Smooth muscle cell of the brain vasculature (primary cell): Measurements from ENCODE around the gene SLC41A2.
"Not testable (repeated sequence)": the region's sequence is repeated elsewhere in the genome, so short reads cannot be mapped to it uniquely, and the experiment has no call there.

ENCODE experiments used
- DNase-seq: peaks from one replicate; pipeline ENCODE4 v3.0.0-alpha.2; 2012; ENCODE audit warnings: low read depth, low spot score

The SLC41A2 gene, protein sequence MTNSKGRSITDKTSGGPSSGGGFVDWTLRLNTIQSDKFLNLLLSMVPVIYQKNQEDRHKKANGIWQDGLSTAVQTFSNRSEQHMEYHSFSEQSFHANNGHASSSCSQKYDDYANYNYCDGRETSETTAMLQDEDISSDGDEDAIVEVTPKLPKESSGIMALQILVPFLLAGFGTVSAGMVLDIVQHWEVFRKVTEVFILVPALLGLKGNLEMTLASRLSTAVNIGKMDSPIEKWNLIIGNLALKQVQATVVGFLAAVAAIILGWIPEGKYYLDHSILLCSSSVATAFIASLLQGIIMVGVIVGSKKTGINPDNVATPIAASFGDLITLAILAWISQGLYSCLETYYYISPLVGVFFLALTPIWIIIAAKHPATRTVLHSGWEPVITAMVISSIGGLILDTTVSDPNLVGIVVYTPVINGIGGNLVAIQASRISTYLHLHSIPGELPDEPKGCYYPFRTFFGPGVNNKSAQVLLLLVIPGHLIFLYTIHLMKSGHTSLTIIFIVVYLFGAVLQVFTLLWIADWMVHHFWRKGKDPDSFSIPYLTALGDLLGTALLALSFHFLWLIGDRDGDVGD

DNA sequence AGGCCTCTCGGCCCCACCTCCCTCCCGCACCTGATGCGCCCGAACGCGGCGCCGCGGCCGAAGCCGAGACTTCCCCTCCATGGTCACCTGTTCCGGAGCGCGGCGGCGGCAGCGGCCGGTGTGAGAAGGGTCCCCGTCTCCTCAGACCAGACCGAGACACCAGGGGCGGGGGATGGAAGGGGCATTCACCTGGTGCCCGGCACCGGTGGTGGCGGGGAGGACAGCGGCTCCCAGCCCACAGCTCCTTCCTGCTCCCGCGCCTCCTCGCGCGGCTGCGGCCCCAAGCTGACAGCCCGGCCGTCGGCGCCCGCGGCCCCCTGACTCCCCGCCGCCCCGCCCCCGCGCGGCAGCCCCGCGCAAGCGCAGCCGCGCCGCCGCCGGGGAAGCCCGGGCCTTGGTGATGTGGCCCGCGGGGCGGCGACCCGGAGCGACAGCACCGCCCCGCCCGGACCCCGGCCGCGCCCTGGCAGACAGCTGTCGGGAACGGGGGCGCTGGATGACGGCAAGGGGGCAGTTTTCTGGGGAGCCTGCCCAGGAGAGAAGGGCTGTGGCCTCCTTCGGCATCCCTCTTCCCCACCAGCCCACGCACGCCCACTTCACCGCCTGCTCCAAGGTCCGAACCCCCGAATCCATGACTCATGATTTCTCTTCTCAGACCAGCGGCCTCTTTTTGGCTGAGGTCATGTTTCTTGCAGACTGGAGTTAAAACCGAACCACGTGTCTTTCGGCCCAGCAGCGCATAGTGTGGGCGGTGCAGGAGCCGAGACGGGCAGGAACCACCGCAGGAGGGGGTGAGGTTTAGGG lies at the start of gene SLC41A2:
TSS of gene SLC41A2 (minus strand) at position 290 of the 804 bp plus-strand sequence. CDS start 29,763 bp downstream, outside the sequence.
- DNase-seq = no peak

DNA sequence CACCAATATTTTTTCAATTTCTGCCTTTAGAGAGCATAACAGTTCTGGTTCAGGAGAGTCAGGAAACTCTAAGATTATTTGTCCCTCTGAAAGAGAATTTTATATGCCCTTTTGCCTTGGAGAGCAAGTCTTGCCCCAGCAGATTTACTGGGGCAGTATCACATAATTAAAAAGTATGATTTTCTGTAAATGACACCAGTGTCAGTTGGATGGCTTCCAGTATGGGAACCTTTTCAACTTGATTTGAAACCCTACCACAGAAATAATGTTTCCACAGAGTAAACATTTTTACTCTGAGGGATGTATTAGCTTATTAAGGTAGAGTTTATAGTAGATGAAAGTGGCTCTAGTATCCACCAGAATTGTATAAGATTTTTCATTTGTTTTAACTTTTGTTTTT lies 43.4 kb upstream of the SLC41A2 start:
- no peak for DNase-seq

DNA sequence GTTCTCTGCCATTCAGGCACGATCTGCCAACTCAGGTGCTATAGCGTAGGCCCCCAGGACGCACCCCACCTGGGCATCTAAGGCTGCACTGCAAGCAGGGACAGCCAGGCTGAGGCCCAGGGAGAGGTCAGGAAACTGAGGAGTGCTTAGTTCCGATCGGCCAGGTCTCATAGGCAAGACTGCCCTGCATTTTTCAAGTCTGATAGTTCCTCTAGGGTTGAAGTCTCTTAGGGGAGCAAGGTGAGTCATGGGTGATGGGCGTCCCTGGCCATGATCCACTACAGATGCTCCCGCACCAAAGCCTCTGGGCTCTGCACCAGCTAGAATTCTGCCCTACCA lies 41.2 kb upstream of the SLC41A2 start:
- DNase-seq = no peak

DNA sequence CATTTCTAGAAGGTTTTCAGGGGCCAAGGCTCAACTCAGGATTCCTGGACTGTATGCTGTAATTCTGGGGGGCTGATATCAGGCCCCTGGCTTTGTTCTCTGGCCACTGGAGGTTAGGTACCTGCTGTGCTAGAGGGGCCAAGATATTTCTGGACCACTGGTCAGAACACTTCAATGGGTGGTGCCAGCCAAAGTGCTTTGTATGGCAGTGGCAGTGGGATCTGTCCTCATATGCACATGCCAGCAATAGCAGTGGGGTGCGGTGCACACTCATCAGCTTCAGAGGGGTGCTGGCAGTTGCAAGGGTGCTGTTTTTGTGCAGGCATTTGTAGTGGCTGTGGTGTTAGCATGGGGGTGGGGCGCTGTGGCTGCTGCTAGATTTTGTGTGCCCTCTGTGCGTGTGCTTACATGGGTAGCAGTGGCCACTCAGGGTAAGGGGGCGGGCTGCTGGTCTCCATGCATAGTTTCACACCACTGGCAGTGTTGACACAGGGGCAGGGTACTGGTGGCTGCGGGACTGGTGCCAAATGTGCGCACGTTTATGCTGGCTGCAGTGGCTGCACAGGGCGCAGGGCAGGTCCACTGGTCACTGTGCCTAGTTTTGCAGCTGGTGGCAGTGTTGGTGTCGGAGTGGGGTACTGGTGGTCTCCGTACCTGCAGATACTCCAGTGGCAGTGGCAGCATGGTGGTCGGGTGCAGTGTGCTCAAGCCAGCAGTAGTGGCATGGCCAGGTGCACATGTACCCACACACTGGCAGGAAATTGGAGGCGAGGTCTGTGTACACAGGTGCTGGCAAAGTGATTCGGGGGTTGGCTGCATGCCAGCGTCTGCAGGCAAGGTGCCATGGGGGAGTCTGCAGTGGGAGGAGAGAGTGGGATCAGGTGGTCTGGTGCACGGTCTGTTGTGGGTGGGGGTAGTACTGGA lies 40.6 kb upstream of the SLC41A2 start:
- no peak for DNase-seq

DNA sequence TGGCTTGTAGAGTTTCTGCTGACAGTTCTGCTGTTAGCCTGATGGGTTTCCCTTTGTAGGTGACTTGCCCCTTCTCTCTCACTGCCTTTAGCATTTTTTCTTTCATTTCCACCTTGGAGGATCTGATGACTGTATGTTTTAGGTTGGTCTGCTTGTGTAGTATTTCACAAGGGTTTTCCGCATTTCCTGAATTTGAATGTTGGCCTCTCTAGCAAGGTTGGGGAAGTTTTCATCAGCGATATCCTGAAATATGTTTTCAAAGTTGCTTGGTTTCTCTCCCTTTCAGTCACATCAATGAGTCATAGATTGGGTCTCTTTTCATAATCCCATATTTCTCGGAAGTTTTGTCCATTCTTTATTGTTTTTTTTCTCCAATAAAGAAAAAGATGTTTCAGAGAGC lies 39.5 kb upstream of the SLC41A2 start:
- DNase-seq = no peak

DNA sequence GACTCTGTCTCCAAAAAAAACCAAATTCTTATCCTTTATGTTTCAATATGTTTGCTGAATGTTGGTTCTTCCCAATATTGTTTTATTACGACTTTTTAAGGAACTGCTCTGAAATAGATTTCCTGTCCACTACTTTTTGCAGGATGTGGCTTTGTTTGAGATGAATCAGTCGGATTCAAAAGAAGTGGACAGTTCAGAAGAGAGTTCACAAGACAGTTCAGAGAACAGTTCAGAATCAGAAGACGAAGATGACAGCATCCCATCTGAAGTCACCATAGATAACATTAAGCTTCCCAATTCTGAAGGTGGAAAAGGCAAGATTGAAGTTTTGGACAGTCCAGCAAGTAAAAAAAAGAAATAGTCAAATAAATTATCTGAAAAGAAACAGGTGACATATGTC lies 36.2 kb upstream of the SLC41A2 start:
- DNase-seq = no peak

DNA sequence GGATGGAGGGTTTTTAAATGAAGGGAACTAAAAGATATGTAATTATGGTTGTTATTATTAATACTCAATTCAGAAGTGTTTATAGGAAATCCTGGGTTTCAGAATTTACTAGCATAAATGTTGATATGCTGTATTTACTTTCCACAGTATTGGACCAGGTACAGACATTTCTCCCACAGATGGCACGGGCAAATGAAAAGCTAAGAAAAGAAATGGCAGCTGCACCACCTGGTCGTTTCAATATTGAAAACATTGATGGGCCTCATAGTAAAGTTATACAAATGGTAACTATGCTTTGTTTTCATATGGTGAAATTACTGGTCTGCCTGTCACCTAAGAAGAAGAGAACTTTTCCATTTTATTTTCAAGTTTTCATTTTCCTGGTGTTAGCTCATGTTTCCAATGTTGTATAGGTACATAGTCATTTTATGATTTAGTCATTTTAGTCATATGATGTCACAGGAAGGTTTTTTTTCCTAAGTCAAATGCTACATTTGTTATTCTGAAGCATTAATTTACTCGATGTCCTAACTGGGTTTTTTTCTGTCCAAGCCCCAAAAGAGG lies 33.6 kb upstream of the SLC41A2 start:
- no peak for DNase-seq

DNA sequence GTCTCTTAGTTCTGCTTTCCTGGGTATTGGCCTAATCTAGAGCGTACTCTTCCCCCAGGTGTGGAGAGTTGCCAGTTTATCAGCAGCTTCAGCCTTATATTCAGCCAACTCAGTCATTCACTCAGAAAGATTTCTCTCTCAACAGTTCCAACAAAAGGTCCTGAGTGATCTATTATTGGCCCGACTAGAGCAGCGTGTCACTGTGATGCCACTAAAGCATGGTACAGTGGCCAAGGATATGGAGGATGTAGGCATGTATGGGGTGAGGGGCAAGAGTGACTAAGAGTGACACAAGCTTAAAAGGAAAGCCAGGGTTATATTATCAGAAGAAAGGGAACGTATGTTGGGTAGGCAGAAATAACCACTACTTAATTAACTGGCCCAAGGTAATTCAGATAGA lies 32.9 kb upstream of the SLC41A2 start:
- no peak for DNase-seq

DNA sequence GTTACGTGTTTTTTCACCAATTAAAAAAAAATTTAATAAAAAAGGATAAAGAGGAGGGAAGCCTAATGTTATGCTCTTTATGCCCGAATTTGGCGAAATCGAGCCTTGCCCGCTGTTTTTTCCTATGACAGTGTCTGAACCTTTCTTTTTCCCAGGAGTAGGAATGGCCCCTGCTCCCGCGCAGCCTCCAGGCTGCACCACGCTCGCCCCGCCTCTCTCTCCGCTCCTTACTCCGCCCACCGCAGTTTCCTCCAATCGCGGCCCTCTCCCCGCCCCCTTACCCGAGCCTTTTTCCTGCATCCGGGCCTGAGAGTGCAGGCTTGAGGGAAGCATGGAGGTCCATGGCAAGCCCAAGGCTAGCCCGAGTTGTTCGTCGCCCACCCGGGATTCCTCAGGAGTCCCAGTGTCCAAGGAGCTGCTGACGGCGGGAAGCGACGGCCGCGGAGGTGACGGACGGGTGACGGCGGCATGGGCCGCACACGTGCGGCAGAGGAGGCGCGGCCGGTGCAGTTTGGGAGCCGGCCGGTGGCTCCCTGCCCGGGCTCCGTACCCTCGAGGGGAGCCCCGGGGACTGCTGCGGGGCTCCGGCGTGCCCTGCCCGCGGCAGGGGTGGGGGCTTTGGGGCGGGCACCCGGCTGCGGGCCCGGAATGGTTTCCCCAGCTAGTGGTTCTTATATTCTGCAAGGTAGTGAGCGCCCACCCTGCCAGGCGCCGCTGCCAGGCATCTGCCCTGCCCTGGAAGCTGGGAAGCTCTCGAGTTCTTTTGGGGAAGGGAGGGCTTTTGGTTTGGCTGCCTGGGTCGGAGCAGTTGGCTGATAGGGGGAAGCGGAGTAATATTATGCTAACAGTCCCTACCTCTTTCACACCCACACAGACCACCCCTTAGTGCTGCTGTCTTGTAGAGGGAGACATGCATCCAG lies 28.2 kb upstream of the SLC41A2 start, which contains the start of gene NOPCHAP1:
TSS of gene NOPCHAP1 (plus strand) at position 295 of the 920 bp plus-strand sequence. CDS start at position 332, 37 bp downstream.
- DNase-seq = peak; percentile 70

DNA sequence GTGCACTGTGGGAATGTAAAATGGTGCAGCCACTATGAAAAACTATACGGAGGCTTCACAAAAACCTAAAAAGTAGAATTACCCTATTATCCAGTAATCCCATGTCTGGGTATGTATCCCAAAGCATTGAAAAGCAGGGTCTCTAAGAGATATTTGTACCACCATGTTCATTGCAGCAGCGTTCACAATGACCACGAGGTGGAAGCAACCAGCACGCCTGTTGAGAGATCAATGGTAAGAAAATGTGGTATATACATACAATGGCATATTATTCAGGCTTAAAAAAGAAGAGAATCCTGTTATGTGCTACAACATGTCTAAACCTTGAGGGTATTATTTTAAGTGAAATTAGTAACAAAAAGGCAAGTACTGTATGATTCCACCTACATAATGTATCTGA lies 27.1 kb upstream of the SLC41A2 start:
- no peak for DNase-seq

DNA sequence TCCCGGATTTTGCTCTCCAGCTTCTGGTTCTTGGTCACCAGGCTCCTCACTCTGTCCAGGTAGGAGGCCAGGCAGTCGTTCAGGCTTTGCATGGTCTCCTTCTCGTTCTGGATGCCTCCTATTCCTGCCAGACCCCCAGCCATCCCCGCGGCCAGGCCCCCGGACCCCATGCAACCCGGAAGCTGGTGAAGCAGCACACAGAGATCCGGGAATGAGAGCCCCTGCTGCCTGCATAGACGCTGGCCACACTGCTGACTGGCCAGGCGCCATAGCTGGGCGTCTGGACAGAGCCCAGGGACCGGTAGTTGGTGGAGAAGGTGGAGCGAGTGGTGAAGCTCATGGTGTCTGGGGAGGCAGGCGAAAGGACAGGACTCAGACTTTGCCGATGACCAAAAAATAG lies 19.6 kb upstream of the SLC41A2 start:
- DNase-seq = not testable (repeated sequence)

DNA sequence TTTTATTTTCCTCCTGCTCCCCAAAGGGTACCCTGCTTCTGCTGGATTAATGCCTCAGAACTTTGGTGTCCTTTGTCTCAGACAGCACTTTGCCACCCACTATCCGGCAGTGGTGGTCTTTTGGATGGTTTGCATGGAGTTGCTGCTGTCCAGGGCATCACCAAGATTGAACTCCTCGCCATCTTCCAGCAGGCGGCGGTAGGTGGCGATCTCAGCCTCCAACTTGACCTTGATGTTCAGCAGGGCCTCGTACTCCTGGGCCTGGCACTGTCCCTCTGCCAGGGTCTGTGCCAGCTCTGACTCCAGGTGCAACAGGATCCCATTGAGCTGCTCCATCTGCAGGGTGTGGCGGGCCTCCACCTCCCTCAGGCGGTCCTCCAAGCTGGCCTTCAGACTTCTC lies 18.6 kb upstream of the SLC41A2 start:
- no peak for DNase-seq

DNA sequence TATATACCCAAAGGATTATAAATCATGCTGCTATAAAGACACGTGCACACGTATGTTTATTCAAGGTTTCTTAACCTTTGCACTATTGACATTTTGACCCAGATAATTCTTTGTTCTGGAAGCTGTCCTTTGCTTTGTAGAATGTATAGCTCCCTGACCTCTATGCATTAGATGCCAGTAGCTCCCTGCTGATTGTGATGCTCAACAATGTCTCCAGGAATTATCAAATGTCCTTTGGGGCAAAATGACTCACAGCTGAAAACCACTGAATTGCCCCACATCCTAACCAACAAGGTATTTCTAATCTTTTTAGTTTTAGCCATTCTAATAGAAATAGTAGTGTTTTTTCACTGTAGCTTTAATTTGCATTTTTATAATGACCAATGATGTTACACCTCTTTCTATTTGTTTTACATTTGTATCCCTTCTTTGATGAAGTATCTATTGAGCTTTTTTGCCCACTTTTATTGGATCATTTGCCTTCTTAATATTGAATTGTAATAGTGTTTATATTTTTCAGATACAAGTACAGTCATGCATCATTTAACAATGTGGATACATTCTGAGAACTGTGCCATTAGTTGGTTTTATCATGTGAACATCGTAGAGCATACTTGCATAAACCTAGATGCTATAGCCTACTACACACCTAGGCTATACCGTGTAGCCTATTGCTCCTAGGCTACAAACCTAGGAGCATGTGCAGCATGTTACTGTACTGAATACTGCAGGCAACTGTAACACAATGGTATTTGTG lies 17.7 kb upstream of the SLC41A2 start:
- no peak for DNase-seq

DNA sequence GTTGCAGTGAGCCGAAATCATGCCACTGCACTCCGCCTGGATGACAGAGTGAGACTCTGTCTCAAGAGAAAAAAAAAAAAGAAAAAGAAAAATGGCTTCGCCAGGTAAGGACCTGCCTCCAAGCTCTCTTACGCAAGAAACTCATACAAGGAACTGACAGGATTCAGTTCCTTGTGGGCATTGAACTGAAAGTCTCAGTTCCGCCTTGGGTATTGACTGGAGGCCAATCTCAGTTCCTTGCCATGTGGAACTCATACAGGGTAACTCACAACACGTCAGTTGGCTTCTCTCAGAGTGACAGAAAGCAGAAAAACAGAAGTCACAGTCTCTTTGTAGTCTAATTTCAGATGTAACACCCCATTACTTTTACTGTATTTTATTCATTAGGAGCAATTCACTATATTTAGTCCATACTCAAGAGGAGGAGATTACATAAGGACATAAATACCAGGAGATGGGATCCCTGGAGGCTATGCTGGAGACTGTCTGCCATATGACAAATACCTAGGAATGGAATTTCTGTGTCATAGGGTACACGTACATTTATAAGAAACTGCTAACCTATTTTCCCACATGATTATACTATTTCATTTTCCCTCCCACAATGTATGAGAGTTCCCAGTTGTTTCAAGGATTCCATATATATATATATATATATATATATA lies 16.7 kb upstream of the SLC41A2 start:
- DNase-seq = no peak

DNA sequence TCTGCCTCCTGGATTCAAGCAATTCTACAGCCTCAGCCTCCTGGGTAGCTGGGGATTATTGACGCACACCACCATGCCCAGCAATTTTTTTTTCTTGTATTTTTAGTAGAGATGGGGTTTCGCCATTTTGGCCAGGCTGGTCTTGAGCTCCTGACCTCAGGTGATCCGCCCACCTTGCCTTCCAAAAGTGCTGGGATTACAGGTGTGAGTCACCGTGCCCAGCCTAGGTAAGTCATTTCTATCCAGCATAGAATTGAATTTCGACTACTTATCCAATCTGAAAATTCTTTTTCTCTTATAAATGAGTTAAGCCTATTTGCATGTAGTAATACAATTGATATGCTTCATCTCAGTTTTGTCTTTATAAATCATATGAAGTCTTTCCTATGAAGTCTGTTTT lies 15.2 kb upstream of the SLC41A2 start:
- no peak for DNase-seq

DNA sequence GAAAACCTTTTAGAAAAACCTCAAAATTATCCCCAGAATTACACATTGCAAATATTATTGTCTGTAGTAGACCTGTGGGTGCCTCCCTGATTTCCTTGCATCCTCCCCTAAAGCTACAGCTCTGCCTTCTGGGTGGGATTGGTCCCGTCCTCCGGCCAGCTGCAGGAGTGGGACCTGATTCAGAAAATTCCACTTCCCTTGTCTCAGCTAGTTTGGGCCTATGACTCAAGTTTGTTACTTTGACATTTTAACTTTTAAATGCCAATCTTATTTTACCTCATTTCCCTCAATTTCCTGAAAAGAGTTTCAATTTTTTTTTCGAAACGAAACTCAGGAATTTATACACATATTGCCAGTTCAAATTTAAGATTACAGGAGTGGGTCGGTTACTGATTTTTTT lies 13.2 kb upstream of the SLC41A2 start:
- no peak for DNase-seq

DNA sequence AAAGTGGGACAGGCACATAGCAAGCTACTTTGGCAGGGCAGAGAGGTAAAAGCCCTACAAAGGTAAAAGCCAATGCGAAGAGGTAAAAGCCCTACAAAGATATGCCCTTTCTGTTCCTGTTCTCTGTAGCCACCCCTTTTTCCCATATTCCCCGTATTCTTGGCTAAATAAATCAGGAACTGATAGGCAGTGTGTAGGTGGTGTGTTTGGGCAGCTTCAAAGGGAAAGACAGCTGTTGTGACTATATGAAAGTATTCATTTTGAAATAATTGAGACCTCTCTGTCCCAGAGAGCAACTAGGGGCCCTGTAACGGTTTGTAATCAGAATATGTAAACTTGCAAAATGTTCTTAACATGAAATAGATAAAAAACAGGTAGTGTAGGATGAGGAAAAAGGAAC lies 11.3 kb upstream of the SLC41A2 start:
- DNase-seq = no peak

DNA sequence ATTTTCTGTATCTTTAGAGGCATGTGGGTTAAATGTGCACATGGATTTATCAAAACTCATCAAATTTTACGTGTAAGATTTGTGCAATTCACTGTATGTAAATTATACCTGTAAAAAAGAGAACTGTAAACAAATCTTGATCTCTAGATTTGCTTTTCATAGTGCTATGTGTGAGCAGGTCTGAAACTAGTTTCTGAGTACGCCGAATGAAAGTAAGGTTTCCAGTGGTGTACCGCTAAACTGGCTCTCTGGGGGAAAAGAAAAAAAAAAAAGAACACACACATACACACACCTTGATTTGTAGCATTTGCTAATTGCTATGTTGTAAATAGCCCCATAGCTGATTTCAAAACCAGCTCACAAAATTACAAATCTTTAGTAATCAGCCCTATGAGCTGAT lies 8.6 kb upstream of the SLC41A2 start:
- DNase-seq = no peak

DNA sequence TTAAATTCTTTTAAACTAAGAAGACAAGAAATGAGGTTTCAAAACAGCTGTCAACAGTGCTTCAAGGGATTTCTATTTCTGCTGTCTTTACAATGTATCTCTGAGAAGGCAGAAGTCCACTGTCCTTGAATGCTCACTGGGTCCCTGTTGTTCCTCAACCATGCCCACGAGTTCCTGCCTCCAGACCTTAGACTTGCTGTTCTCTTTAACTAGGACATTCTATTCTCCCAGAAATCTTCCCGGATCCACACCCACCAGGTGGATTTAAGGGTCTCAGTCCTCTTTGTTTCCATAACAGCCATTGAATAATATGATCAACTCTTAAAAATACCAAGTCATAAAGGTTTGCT lies 6.7 kb upstream of the SLC41A2 start:
- no peak for DNase-seq
